NK-92 (cell line): ENCODE data around the gene OXSR1.

Experiments
- DNase-seq: peaks from one replicate; lab custom pipeline; 2025; ENCODE audit not compliant: unreplicated experiment; lab: John Stamatoyannopoulos, UW

Gene OXSR1

GRCh38 chr3:38164952-38165721 lies at the start of gene OXSR1:
Gene OXSR1 (plus strand): TSS chr3:38165537. CDS start chr3:38165877, 340 bp downstream.
- peak; percentile 82 for DNase-seq

- no peak for DNase-seq
These were observed 49.5 kb upstream of the OXSR1 start for GRCh38 chr3:38115645-38116427.

GRCh38 chr3:38116471-38117162 lies 48.7 kb upstream of the OXSR1 start:
- DNase-seq, result no peak

- DNase-seq, result no peak
These were observed 48.1 kb upstream of the OXSR1 start for GRCh38 chr3:38117163-38117716.

- DNase-seq, result no peak
These were observed 47.5 kb upstream of the OXSR1 start for GRCh38 chr3:38117748-38118420.

- no peak for DNase-seq
These were observed 46.7 kb upstream of the OXSR1 start for GRCh38 chr3:38118421-38119247.

- DNase-seq, result no peak
These were observed 46.1 kb upstream of the OXSR1 start for GRCh38 chr3:38119248-38119544.

- no peak for DNase-seq
These were observed 45.3 kb upstream of the OXSR1 start for GRCh38 chr3:38119821-38120692.

- no peak for DNase-seq
These were observed 44.5 kb upstream of the OXSR1 start for GRCh38 chr3:38120693-38121450.

GRCh38 chr3:38121451-38121831 lies 43.9 kb upstream of the OXSR1 start:
- DNase-seq, result no peak

GRCh38 chr3:38121832-38122461 lies 43.4 kb upstream of the OXSR1 start:
- no peak for DNase-seq

- no peak for DNase-seq
These were observed 42.5 kb upstream of the OXSR1 start for GRCh38 chr3:38122712-38123290.

- no peak for DNase-seq
These were observed 40.8 kb upstream of the OXSR1 start for GRCh38 chr3:38124324-38125122.

GRCh38 chr3:38125305-38126120 lies 39.8 kb upstream of the OXSR1 start:
- DNase-seq, result no peak

GRCh38 chr3:38126121-38126892 lies 39.0 kb upstream of the OXSR1 start:
- DNase-seq, result no peak
